ENCODE results near the gene NOTCH2. TPM values are rescaled to one million over a fixed set of nuclear protein-coding genes. Genes with fewer than 3 reads are reported as not detected.
"Not testable (repeated sequence)": the region's sequence is repeated elsewhere in the genome, so short reads cannot be mapped to it uniquely, and the experiment has no call there.

Gene NOTCH2
- total RNA-seq, 1 experiment from 2014 or later = 62.9 TPM

DNA sequence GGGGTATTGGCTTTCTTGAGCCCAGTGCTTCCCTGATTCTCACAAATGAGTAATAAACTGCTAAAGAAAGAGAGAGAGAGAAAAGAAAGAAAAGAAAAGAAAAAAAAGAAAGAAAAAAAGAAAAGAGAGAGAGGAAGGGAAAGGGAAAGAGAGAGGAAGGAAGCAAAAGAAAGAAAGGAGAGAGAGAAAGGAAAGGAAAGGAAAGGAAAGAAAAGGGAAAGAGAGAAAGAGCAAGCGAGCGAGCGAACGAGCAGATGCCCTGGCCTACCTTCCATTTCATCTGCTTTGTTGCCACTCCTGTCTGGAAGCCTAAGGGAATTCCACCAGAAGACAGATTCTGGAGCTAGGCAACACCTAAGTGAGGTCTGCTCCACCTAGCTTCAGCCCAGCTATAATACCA is 27.7 kb downstream of the NOTCH2 start:
- H3K9me3 ChIP-seq (ENCODE audit: control insufficient read depth in 1 of 2, insufficient read depth in 1 of 2, low read depth in 1 of 2, low read length in 2 of 2); H2AFZ ChIP-seq (ENCODE audit: low read depth, low read length, poor library complexity, severe bottlenecking); H4K20me1 ChIP-seq (ENCODE audit: insufficient read depth); H3K4me1 ChIP-seq (ENCODE audit: control insufficient read depth in 1 of 2, insufficient read depth in 2 of 2, low read length in 2 of 2); H3K9me2 ChIP-seq (ENCODE audit: insufficient read depth); H3K36me3 ChIP-seq (ENCODE audit: control insufficient read depth in 1 of 2, insufficient read depth in 2 of 2, low read length in 2 of 2); DNase-seq (ENCODE audit: low read depth, low spot score); H3K4me3 ChIP-seq (replicated peaks in 1 of 2; ENCODE audit: low read depth in 1 of 2, low read length in 2 of 2); POLR2A ChIA-PET; H3K27me3 ChIP-seq (ENCODE audit: insufficient read depth, low read length); H3K79me2 ChIP-seq (ENCODE audit: insufficient read depth, low read length); RAD21 ChIA-PET (ENCODE audit: low non-redundant PET in 1 of 2, low total read pairs in 2 of 2, uncharacterized antibody in 2 of 2, unreplicated experiment in 2 of 2); H3K27ac ChIP-seq (ENCODE audit: low read depth, low read length); CTCF ChIA-PET; intact Hi-C loops (cut with micrococcal nuclease); ATAC-seq; H3K9ac ChIP-seq (ENCODE audit: low read length); H3K4me2 ChIP-seq (ENCODE audit: low read length); BruUV-seq (replicated peaks): not testable (repeated sequence)

- H2AFZ ChIP-seq (ENCODE audit: low read depth, low read length, poor library complexity, severe bottlenecking); DNase-seq (ENCODE audit: low read depth, low spot score); H3K9me2 ChIP-seq (ENCODE audit: insufficient read depth); H3K4me2 ChIP-seq (ENCODE audit: low read length); H3K36me3 ChIP-seq (ENCODE audit: control insufficient read depth in 1 of 2, insufficient read depth in 2 of 2, low read length in 2 of 2); H3K27ac ChIP-seq (ENCODE audit: low read depth, low read length); RAD21 ChIA-PET (ENCODE audit: low non-redundant PET in 1 of 2, low total read pairs in 2 of 2, uncharacterized antibody in 2 of 2, unreplicated experiment in 2 of 2); intact Hi-C loops (cut with micrococcal nuclease); H3K27me3 ChIP-seq (ENCODE audit: insufficient read depth, low read length); H3K4me1 ChIP-seq (ENCODE audit: control insufficient read depth in 1 of 2, insufficient read depth in 2 of 2, low read length in 2 of 2); H3K4me3 ChIP-seq (replicated peaks in 1 of 2; ENCODE audit: low read depth in 1 of 2, low read length in 2 of 2); POLR2A ChIA-PET; H4K20me1 ChIP-seq (ENCODE audit: insufficient read depth); ATAC-seq; H3K79me2 ChIP-seq (ENCODE audit: insufficient read depth, low read length); H3K9me3 ChIP-seq (ENCODE audit: control insufficient read depth in 1 of 2, insufficient read depth in 1 of 2, low read depth in 1 of 2, low read length in 2 of 2); CTCF ChIA-PET; H3K9ac ChIP-seq (ENCODE audit: low read length); BruUV-seq (replicated peaks): not testable (repeated sequence)
Measured at GRCh38 chr1:120032253-120032652, 37.2 kb downstream of the NOTCH2 start.

GRCh38 chr1:120023791-120024190 is 45.7 kb downstream of the NOTCH2 start:
- H4K20me1 ChIP-seq (ENCODE audit: insufficient read depth); H3K4me2 ChIP-seq (ENCODE audit: low read length); H3K27ac ChIP-seq (ENCODE audit: low read depth, low read length); POLR2A ChIA-PET; BruUV-seq (replicated peaks); H3K27me3 ChIP-seq (ENCODE audit: insufficient read depth, low read length); H3K4me3 ChIP-seq (replicated peaks in 1 of 2; ENCODE audit: low read depth in 1 of 2, low read length in 2 of 2); H3K9me2 ChIP-seq (ENCODE audit: insufficient read depth); DNase-seq (ENCODE audit: low read depth, low spot score); ATAC-seq; H3K36me3 ChIP-seq (ENCODE audit: control insufficient read depth in 1 of 2, insufficient read depth in 2 of 2, low read length in 2 of 2); H3K4me1 ChIP-seq (ENCODE audit: control insufficient read depth in 1 of 2, insufficient read depth in 2 of 2, low read length in 2 of 2); CTCF ChIA-PET; H3K9ac ChIP-seq (ENCODE audit: low read length); H3K79me2 ChIP-seq (ENCODE audit: insufficient read depth, low read length); RAD21 ChIA-PET (ENCODE audit: low non-redundant PET in 1 of 2, low total read pairs in 2 of 2, uncharacterized antibody in 2 of 2, unreplicated experiment in 2 of 2); H3K9me3 ChIP-seq (ENCODE audit: control insufficient read depth in 1 of 2, insufficient read depth in 1 of 2, low read depth in 1 of 2, low read length in 2 of 2); intact Hi-C loops (cut with micrococcal nuclease); H2AFZ ChIP-seq (ENCODE audit: low read depth, low read length, poor library complexity, severe bottlenecking): not testable (repeated sequence)

GRCh38 chr1:120014978-120015377 is 54.5 kb downstream of the NOTCH2 start:
- CTCF ChIA-PET; intact Hi-C loops (cut with micrococcal nuclease); H3K4me2 ChIP-seq (ENCODE audit: low read length); POLR2A ChIA-PET; H3K27me3 ChIP-seq (ENCODE audit: insufficient read depth, low read length); H2AFZ ChIP-seq (ENCODE audit: low read depth, low read length, poor library complexity, severe bottlenecking); RAD21 ChIA-PET (ENCODE audit: low non-redundant PET in 1 of 2, low total read pairs in 2 of 2, uncharacterized antibody in 2 of 2, unreplicated experiment in 2 of 2); H3K9me2 ChIP-seq (ENCODE audit: insufficient read depth); H3K4me1 ChIP-seq (ENCODE audit: control insufficient read depth in 1 of 2, insufficient read depth in 2 of 2, low read length in 2 of 2); ATAC-seq; H3K4me3 ChIP-seq (replicated peaks in 1 of 2; ENCODE audit: low read depth in 1 of 2, low read length in 2 of 2); DNase-seq (ENCODE audit: low read depth, low spot score); H3K79me2 ChIP-seq (ENCODE audit: insufficient read depth, low read length); H3K9ac ChIP-seq (ENCODE audit: low read length); H3K9me3 ChIP-seq (ENCODE audit: control insufficient read depth in 1 of 2, insufficient read depth in 1 of 2, low read depth in 1 of 2, low read length in 2 of 2); BruUV-seq (replicated peaks); H4K20me1 ChIP-seq (ENCODE audit: insufficient read depth); H3K27ac ChIP-seq (ENCODE audit: low read depth, low read length); H3K36me3 ChIP-seq (ENCODE audit: control insufficient read depth in 1 of 2, insufficient read depth in 2 of 2, low read length in 2 of 2): not testable (repeated sequence)

GRCh38 chr1:120008320-120008719 is 61.1 kb downstream of the NOTCH2 start:
- RAD21 ChIA-PET (ENCODE audit: low non-redundant PET in 1 of 2, low total read pairs in 2 of 2, uncharacterized antibody in 2 of 2, unreplicated experiment in 2 of 2); H3K27ac ChIP-seq (ENCODE audit: low read depth, low read length); H3K79me2 ChIP-seq (ENCODE audit: insufficient read depth, low read length); H4K20me1 ChIP-seq (ENCODE audit: insufficient read depth); H3K36me3 ChIP-seq (ENCODE audit: control insufficient read depth in 1 of 2, insufficient read depth in 2 of 2, low read length in 2 of 2); H3K9me2 ChIP-seq (ENCODE audit: insufficient read depth); H3K9ac ChIP-seq (ENCODE audit: low read length); CTCF ChIA-PET; POLR2A ChIA-PET; H3K4me2 ChIP-seq (ENCODE audit: low read length); ATAC-seq; H3K4me3 ChIP-seq (replicated peaks in 1 of 2; ENCODE audit: low read depth in 1 of 2, low read length in 2 of 2); intact Hi-C loops (cut with micrococcal nuclease); DNase-seq (ENCODE audit: low read depth, low spot score); BruUV-seq (replicated peaks); H3K4me1 ChIP-seq (ENCODE audit: control insufficient read depth in 1 of 2, insufficient read depth in 2 of 2, low read length in 2 of 2); H3K27me3 ChIP-seq (ENCODE audit: insufficient read depth, low read length); H2AFZ ChIP-seq (ENCODE audit: low read depth, low read length, poor library complexity, severe bottlenecking); H3K9me3 ChIP-seq (ENCODE audit: control insufficient read depth in 1 of 2, insufficient read depth in 1 of 2, low read depth in 1 of 2, low read length in 2 of 2): not testable (repeated sequence)

Measured in HCT116 (cell line).